GM18508 (cell line): Measurements from ENCODE around the gene RBM46.
A peak's percentile ranks its signal among the peaks of the same experiment; 100 is the strongest.

Source experiments
- ATAC-seq: cut with Tn5 transposase; IDR thresholded peaks from one replicate; pipeline ENCODE4 v1.9.1; 2021; ENCODE audit warnings: moderate number of reproducible peaks; ENCODE audit not compliant: insufficient read depth, unreplicated experiment

The RBM46 gene

DNA sequence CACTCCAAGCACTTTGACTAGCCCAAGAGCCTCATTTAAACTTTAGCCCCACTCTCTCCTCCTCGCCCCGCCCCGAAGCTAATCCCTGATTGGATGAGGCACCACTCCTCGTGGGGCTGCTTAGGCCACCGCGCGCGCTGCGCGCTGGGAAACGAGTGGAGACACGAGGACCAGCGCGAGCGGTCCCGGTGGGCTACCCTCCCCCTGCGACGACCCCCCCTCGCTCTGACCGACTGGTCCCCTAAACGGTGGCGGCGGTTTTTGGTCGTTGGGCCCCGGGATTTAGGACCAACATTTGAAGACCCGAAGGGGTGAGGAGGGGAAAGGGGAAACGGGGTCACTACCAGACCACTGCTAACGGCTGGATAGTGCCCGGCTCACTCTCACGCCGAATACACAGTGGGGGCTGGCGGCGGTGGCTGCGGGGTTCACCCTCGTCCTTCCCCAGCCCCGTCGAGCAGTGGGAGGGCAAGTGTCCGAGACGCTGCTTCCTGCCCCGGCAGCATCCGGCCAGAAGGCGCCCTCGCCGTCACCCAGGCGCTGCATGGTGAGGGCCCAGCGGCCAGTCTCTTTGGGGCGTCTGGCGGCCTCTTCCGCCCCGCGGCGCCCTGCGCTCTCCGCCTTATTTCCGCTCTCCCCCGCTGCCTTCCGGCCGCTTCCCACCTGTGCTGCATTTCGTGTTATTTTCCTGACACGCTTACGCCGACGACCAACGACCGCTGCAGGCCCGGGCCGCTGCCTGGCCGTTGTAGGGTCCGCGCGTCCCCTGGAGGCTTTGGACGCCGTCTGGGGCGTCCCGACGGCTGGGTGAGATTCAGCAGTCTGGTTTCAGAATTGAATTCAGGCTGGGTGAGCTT lies at the start of gene RBM46:
Gene RBM46, plus strand, starts transcription at position 147 of the 857 bp plus-strand sequence. CDS start 15,481 bp downstream, outside the sequence.
- ATAC-seq, result no peak

GRCh38 chr4:154731756-154732155 lies 49.3 kb upstream of the RBM46 start:
- ATAC-seq, result no peak

DNA sequence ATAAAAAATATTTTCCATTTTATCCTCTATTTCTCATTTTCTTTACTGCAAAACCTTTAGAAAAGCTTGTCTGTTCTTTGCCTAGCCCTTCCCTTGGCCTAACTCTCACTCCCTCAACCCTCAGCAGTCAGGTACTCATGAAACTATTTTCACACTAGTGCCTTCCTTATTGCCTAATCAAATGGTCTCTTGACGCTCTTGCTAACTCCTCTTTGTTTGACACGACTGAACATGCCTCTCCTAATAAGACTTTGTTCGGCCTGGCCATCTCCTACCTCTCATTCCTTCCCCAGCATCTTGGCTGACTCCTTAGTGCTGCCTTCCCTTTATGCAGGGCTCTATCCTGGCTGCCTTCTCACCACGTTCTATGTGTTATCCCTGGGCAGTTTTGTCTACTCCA lies 48.4 kb upstream of the RBM46 start:
- ATAC-seq, result no peak

GRCh38 chr4:154736770-154737169 lies 44.3 kb upstream of the RBM46 start:
- ATAC-seq, result no peak

DNA sequence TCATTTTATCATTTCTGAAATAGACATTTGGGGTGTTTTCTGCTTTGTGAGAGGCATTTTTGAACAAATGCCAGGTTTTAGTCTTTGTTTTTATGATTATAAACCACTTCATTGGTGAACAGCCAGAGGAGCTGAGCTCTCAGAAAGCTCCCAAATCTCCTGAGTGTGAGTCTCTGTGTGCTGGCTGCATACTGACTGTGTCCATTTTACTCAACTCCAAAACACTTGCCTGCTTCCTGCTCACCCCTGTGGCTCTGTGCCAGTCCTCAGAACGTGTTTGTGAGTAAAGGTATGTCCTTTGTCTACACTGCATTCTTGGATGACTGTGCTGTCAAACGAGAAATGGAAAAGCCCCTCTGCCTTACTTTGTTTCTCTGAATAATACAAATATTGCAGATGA lies 42.6 kb upstream of the RBM46 start:
- ATAC-seq, result no peak

- no peak for ATAC-seq
These were observed 42.0 kb upstream of the RBM46 start for GRCh38 chr4:154739111-154739510.

- ATAC-seq, result no peak
These were observed 40.6 kb upstream of the RBM46 start for GRCh38 chr4:154740462-154740861.

DNA sequence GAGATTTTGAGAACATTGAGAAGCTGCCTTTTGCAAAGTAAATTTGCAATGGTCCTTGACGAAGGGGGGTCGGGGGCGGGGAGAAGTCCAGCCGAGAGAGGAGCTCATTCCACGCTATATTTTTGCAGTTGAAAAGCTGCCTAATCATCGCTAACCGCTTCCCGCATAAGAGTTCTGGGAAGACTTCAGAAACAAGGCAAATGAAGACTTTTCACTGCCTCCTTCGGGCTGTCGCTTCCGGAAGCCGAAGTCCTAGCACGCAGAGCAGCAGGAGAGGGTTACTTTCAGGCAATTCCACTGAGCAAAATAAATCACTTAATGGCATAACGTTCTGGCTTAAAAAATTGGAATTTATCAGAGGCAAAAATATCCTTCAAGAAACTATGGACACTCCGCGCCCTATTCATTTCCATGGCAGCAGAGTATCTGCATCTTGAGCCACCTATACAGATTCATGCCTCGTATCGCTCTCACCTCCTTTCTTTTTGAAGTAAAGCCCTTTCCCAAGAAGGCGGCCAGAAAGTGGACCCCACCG lies 39.9 kb upstream of the RBM46 start:
- ATAC-seq, result no peak

- ATAC-seq, result no peak
These were observed 38.9 kb upstream of the RBM46 start for GRCh38 chr4:154741922-154742850.

GRCh38 chr4:154743683-154744340 lies 37.3 kb upstream of the RBM46 start, which contains the start of gene LRAT:
LRAT (plus strand) TSS chr4:154744000; CDS start chr4:154744327, 327 bp downstream.
- ATAC-seq, result no peak

- ATAC-seq, result no peak
These were observed 36.6 kb upstream of the RBM46 start for GRCh38 chr4:154744341-154744926.

- no peak for ATAC-seq
These were observed 23.4 kb upstream of the RBM46 start for GRCh38 chr4:154757713-154758112.

DNA sequence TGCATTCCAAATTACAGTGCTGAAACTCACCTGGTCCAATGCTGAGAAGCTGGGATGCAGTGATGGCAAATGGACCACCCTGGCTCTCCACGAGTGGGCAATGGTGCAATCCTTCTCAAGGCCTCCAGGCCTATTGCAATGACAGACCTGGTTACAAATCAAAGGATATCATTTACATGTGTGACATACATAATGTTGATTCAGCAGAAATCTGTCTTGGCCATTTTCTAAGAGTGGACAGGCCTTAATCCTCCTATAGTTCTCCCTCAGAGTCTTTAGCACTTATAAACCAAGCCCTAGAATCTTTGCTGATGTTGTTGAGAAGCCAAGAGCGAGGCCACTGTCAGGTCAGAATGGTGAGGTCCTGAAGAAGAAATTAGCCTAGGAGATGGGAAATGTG lies 20.2 kb upstream of the RBM46 start:
- ATAC-seq, result no peak

DNA sequence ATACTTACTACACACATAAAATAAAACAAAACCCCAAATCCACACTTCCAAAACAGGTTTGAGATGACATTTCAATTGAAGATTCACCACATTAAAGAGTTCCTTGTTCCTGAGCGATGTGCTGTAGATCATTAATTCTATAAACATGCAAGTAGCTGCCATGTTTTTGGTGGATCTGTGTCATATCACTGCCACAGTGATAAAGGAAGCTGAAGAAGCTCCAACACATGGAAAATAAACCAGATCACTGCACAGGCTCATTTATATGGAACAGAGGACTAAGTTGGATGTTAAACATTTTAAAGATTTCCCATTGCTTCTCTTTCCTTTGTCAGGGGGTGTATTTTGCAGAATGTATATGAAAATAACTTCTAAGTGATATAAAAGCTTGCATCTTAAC lies 2.8 kb upstream of the RBM46 start:
- ATAC-seq, result no peak

GRCh38 chr4:154779362-154779947 lies 1.6 kb upstream of the RBM46 start:
- ATAC-seq, result no peak

DNA sequence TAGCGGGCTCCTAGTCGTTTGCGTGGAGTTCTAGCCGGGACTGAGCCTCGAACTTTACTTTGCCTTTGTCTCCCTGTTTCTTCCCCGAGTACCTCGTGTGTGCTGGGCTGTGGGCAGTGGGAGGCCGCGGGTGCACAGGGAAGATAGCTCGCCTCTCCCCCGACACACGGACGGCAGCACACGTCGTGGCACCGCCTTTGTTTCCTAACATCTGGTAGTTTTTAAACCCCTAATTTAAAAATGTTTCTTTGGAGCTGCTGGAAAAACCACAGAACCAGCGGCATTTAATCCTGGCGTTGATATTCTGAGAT lies 866 bp downstream of the RBM46 start:
- ATAC-seq, result no peak

DNA sequence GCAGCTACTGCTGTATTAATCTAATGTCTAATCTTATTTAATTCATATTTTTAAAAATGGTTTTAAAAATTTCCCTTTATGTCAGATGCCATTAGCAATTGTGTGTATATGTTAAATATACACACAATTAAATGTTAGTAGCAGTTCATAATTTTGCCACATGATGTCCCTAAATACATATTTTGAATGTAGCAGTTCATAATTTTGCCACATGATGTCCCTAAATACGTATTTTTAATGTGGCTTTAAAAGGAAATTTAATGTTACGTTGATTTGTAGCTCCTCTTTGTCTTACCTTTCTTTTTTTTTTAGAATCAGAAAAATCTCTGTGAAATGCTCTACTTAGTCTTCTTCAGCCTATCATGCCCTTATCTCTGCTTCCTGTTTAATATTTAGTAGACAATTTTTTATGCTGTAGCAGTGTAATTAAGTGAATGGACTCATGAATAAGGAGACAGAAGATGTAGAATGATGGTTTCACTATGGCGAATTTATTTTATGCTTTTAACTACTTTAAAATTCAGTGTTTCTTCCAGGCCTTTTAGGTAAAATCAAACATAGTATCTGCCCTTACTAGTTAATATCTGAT lies 26.1 kb downstream of the RBM46 start:
- peak; percentile 76 for ATAC-seq

- no peak for ATAC-seq
These were observed 37.2 kb downstream of the RBM46 start for GRCh38 chr4:154818230-154818629.

DNA sequence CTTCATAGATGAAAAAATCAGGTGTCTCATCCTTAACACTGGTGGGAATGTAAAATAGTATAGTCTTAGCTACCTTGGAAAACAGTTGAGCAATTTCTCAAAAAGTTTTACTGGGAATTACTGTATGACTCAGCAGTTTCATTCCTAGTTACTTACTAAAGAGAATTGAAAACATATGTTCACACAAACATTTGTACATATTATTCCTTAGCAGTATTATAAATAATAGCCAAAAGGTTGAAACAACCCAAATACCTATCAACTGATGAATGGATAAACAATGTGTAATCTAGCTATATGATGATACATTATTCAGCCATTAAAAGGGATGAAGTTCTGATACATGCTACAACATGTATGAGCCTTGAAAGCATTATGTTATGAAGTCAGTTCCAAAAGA lies 41.7 kb downstream of the RBM46 start:
- ATAC-seq, result no peak
